Panc1 (cell line): Measurements from ENCODE around the gene LIN7B. TPM values are rescaled to one million over a fixed set of nuclear protein-coding genes. Genes with fewer than 3 reads are reported as not detected.
A peak's percentile ranks its signal among the peaks of the same experiment; 100 is the strongest.

Source experiments
- ATAC-seq: fragments of 200-7000 bp; cut with Tn5 transposase; 2 replicates; pipeline ENCODE4 v1.9.1; 2020; ENCODE audit warnings: mild to moderate bottlenecking, moderate library complexity
- BruUV-seq: library from RNA; stranded (reverse); fragments of 400-500 nt; replicated peaks from 2 replicates; lab custom pipeline; 2021; lab: Mats Ljungman, UMichigan
- CTCF ChIA-PET: fragments of 300-600 bp; sonication (Branson Sonifier 250); formaldehyde crosslinking; loops from one replicate; lab custom pipeline; 2022; ENCODE audit warnings: antibody characterized with exemption; lab: Charles Lee
- POLR2A ChIA-PET: fragments of 300-600 bp; sonication (Branson Sonifier 250); formaldehyde crosslinking; loops from one replicate; lab custom pipeline; 2022; ENCODE audit warnings: antibody characterized with exemption; lab: Charles Lee
- DNase-seq: peaks from one replicate; pipeline ENCODE4 v3.0.0-alpha.2; 2010; ENCODE audit warnings: low read depth, low spot score
- H3K27ac ChIP-seq: 2 replicates; pipeline ENCODE4 v1.5.1; 2011; ENCODE audit warnings: mild to moderate bottlenecking, low read length, inconsistent platforms
- H3K27me3 ChIP-seq: fragments of 200-500 bp; sonication (Bioruptor generic); 2 replicates; pipeline ENCODE4 v1.6.0; 2014; ENCODE audit warnings: low read length, inconsistent platforms; ENCODE audit not compliant: control insufficient read depth, insufficient read depth
- H3K36me3 ChIP-seq: fragments of 200-500 bp; sonication (Bioruptor generic); 2 replicates; pipeline ENCODE4 v1.5.1; 2014; ENCODE audit warnings: inconsistent platforms, mild to moderate bottlenecking, low read length, moderate library complexity; ENCODE audit not compliant: control insufficient read depth, insufficient read depth
- H3K4me1 ChIP-seq: 2 replicates; pipeline ENCODE4 v1.5.1; 2011; ENCODE audit warnings: inconsistent platforms, mild to moderate bottlenecking, low read length, moderate library complexity; ENCODE audit not compliant: control insufficient read depth, insufficient read depth
- H3K4me3 ChIP-seq, 2 experiments: 2 replicates each; pipeline ENCODE4 v1.5.1; 2011 to 2012; ENCODE audit warnings: low read depth in 2 of 2, low read length in 2 of 2, mild to moderate bottlenecking in 2 of 2, inconsistent platforms in 1 of 2, moderate library complexity in 1 of 2
- H3K9me3 ChIP-seq: fragments of 200-500 bp; sonication (Bioruptor generic); 2 replicates; pipeline ENCODE4 v1.5.1; 2014; ENCODE audit warnings: low read depth, mild to moderate bottlenecking, inconsistent platforms, low read length, moderate library complexity; ENCODE audit not compliant: control insufficient read depth, insufficient read depth
- CTCF ChIP-seq: fragments of 450-650 bp; IDR thresholded peaks from 2 replicates; pipeline ENCODE4 v1.5.1; 2017; ENCODE audit warnings: mild to moderate bottlenecking
- POLR2AphosphoS5 ChIP-seq: IDR thresholded peaks from 2 replicates; pipeline ENCODE4 v1.6.1; 2012; ENCODE audit warnings: mild to moderate bottlenecking, low read depth, low read length, moderate library complexity
- SIN3A ChIP-seq: IDR thresholded peaks from 2 replicates; pipeline ENCODE4 v1.6.1; 2012; ENCODE audit warnings: low read depth, mild to moderate bottlenecking, low read length, moderate library complexity, borderline replicate concordance; ENCODE audit not compliant: insufficient read depth
- TCF7L2 ChIP-seq: IDR thresholded peaks from 2 replicates; pipeline ENCODE4 v1.6.1; 2011; ENCODE audit warnings: mild to moderate bottlenecking, low read depth, low read length, inconsistent platforms
- in situ Hi-C: cut with HindIII; loops from 2 replicates; pipeline ENCODE4 v1.10.0; 2016; ENCODE audit warnings: low sequenced_read_pairs, low pct_unique_long_range_greater_than_20kb
- intact Hi-C: fragments of 100-400 bp; cut with micrococcal nuclease; formaldehyde crosslinking; loops from one replicate; pipeline ENCODE4 v1.10.0; 2022; ENCODE audit not compliant: unreplicated experiment
- total RNA-seq: library from RNA; stranded (reverse); gene quantifications from one replicate; pipeline ENCODE4 v1.2.1, GENCODE V29; 2021; ENCODE audit not compliant: unreplicated experiment
- TF ChIP-seq, protein P1 (sequence below), 2 experiments: IDR thresholded peaks; 2 replicates each; pipeline ENCODE4 v1.6.1; 2011 to 2012; ENCODE audit warnings: low read depth in 2 of 2, control low read depth in 1 of 2, low read length in 1 of 2, mild to moderate bottlenecking in 1 of 2, moderate library complexity in 1 of 2; ENCODE audit not compliant: insufficient read depth in 1 of 2

Gene LIN7B
- total RNA-seq, 1 experiment from 2014 or later: 6.4 TPM

GRCh38 chr19:49065905-49066512 lies 48.2 kb upstream of the LIN7B start:
- TF ChIP-seq POLR2AphosphoS5: no peak
- TF ChIP-seq, protein P1, sequence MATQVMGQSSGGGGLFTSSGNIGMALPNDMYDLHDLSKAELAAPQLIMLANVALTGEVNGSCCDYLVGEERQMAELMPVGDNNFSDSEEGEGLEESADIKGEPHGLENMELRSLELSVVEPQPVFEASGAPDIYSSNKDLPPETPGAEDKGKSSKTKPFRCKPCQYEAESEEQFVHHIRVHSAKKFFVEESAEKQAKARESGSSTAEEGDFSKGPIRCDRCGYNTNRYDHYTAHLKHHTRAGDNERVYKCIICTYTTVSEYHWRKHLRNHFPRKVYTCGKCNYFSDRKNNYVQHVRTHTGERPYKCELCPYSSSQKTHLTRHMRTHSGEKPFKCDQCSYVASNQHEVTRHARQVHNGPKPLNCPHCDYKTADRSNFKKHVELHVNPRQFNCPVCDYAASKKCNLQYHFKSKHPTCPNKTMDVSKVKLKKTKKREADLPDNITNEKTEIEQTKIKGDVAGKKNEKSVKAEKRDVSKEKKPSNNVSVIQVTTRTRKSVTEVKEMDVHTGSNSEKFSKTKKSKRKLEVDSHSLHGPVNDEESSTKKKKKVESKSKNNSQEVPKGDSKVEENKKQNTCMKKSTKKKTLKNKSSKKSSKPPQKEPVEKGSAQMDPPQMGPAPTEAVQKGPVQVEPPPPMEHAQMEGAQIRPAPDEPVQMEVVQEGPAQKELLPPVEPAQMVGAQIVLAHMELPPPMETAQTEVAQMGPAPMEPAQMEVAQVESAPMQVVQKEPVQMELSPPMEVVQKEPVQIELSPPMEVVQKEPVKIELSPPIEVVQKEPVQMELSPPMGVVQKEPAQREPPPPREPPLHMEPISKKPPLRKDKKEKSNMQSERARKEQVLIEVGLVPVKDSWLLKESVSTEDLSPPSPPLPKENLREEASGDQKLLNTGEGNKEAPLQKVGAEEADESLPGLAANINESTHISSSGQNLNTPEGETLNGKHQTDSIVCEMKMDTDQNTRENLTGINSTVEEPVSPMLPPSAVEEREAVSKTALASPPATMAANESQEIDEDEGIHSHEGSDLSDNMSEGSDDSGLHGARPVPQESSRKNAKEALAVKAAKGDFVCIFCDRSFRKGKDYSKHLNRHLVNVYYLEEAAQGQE (IDR thresholded peaks at IDR 0.05; ENCODE audit: insufficient read depth in 1 of 2, low read depth in 2 of 2, low read length in 1 of 2): no peak
- TF ChIP-seq SIN3A: no peak
- no peak for TF ChIP-seq TCF7L2
- TF ChIP-seq CTCF: no peak
- POLR2A ChIA-PET: no interaction called here
- H3K27me3 ChIP-seq: no peaks in the 10 kb centered on the region
- ATAC-seq: peak; percentile 54
- no peaks in the 10 kb centered on the region for H3K36me3 ChIP-seq
- no peak overlapping the region for H3K4me3 ChIP-seq
- CTCF ChIA-PET: no interaction called here
- no peak overlapping the region for H3K27ac ChIP-seq
- in situ Hi-C loops (no loop called here), intact Hi-C loops (no loop called here)
- H3K9me3 ChIP-seq: no peaks in the 10 kb centered on the region
- no peak for DNase-seq
- no TSS peak for BruUV-seq
- peaks cover 4% of the 10 kb centered on the region; the same call in 1 of the 2 replicates for H3K4me1 ChIP-seq

DNA sequence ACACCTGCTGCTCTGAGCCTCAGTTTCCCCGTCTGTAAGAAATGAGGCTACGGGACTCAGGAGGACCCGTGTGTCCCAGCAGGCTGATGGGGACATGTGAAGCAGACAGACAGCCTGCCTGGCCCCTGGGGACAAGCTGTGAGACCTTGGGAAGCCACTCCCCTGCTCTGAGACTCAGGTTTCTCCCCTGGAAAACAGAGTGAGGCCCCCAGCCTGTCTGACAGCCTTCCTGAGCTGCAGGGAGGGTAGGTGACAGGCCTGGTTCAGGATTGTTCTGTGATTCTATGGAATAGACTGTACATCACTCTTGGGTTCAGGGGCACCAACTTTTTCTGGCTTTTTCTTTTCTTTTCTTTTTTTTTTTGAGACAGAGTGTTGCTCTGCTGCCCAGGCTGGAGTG lies 46.6 kb upstream of the LIN7B start:
- no peak for DNase-seq
- no peaks in the 10 kb centered on the region for H3K27me3 ChIP-seq
- POLR2A ChIA-PET: no interaction called here
- no peak overlapping the region for H3K27ac ChIP-seq
- H3K4me3 ChIP-seq: no peak overlapping the region
- no TSS peak for BruUV-seq
- ATAC-seq: no peak
- in situ Hi-C loops: no loop called here
- TF ChIP-seq CTCF: no peak
- TF ChIP-seq, protein P1 (IDR thresholded peaks at IDR 0.05; ENCODE audit: insufficient read depth in 1 of 2, low read depth in 2 of 2, low read length in 1 of 2): no peak
- TF ChIP-seq POLR2AphosphoS5: no peak
- TF ChIP-seq TCF7L2: no peak
- no peak for TF ChIP-seq SIN3A
- intact Hi-C loops: no loop called here
- CTCF ChIA-PET: no interaction called here
- H3K4me1 ChIP-seq: peaks cover 4% of the 10 kb centered on the region; the same call in 1 of the 2 replicates
- no peaks in the 10 kb centered on the region for H3K36me3 ChIP-seq
- H3K9me3 ChIP-seq: no peaks in the 10 kb centered on the region
